ENCODE data around the gene SAMMSON.
A peak's percentile ranks its signal among the peaks of the same experiment; 100 is the strongest.

DNA sequence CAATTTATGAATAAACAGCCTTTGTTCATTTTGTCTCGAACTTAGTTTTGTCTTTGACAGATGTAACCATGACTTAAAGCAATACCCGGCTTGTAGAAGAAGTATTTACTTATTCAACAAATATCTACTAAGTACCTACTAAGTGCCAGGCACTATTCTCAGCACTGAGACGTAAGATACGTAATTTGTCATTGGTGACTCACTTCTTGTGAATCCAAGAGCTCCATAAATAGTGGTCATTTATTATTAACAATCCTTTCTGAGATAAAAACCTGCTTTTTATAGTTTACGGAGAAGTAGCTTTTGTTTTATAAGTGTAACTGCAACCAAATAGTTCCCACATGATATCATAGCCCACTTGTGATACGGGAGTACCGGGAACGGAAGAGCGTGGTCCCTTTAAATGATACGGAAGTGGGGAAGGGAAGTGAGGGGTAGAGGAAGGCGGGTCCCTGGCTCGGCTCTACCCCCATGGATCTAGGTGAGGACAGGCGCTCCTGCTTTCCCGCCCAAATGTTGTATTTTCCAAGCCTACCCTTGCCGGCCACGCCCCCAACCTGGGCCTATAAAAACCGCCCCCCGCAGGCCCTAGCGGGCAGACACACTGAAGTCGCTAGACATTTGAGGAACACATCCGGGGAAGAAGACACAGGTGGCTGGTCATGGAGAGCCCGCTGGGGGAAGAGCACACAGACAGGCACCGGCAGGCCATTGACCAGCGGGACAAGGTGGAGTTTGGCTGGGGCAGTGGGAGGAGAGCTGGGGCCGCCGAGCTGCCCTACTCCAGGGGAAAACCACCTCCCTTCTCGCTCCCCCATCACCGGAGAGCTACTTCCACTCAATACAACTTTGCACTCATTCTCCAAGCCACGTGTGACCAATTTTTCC lies at the start of gene SAMMSON:
- TF ChIP-seq, protein P1, sequence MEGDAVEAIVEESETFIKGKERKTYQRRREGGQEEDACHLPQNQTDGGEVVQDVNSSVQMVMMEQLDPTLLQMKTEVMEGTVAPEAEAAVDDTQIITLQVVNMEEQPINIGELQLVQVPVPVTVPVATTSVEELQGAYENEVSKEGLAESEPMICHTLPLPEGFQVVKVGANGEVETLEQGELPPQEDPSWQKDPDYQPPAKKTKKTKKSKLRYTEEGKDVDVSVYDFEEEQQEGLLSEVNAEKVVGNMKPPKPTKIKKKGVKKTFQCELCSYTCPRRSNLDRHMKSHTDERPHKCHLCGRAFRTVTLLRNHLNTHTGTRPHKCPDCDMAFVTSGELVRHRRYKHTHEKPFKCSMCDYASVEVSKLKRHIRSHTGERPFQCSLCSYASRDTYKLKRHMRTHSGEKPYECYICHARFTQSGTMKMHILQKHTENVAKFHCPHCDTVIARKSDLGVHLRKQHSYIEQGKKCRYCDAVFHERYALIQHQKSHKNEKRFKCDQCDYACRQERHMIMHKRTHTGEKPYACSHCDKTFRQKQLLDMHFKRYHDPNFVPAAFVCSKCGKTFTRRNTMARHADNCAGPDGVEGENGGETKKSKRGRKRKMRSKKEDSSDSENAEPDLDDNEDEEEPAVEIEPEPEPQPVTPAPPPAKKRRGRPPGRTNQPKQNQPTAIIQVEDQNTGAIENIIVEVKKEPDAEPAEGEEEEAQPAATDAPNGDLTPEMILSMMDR (IDR thresholded peaks at IDR 0.05) = no peak
- TF ChIP-seq POLR2AphosphoS5 (IDR thresholded peaks at IDR 0.05) (peak in 1 of 4 donors; percentile 60), POLR2A (IDR thresholded peaks at IDR 0.05) (no peak), EP300 (IDR thresholded peaks at IDR 0.05) (peak in 1 of 4 donors; percentile 28)
